GM12878 (cell line): ENCODE data around the gene NACA.

Experiments used
- EGR1 ChIP-seq, 2 experiments: IDR thresholded peaks; 1 replicate in 1 of 2; 2 replicates in 1 of 2; pipeline ENCODE4 v1.6.1; 2011 to 2012; ENCODE audit warnings: low read depth in 2 of 2, low read length in 2 of 2, borderline replicate concordance in 1 of 2, mild to moderate bottlenecking in 1 of 2, moderate library complexity in 1 of 2
- EP300 ChIP-seq, 2 experiments: fragments of 150-350 bp in 1 of 2; IDR thresholded peaks; 2 replicates each; pipeline ENCODE4 v1.6.1; 2011 to 2012; ENCODE audit warnings: low read depth in 2 of 2, low read length in 2 of 2, borderline replicate concordance in 1 of 2, improper control_type of control experiment in 1 of 2, inconsistent platforms in 1 of 2; ENCODE audit not compliant: control insufficient read depth in 1 of 2
- EZH2 ChIP-seq: IDR thresholded peaks from 2 replicates; pipeline ENCODE4 v1.6.1; 2012; ENCODE audit warnings: low read depth, mild to moderate bottlenecking, control low read depth, inconsistent platforms, low read length, borderline replicate concordance; ENCODE audit not compliant: control insufficient read depth
- POLR2A ChIP-seq: IDR thresholded peaks from 2 replicates; pipeline ENCODE4 v1.6.1; 2011; ENCODE audit warnings: low read depth, mild to moderate bottlenecking, low read length
- ZNF24 ChIP-seq: fragments of 450-650 bp; IDR thresholded peaks from 2 replicates; pipeline ENCODE4 v1.6.1; 2017; ENCODE audit warnings: antibody characterized with exemption, mild to moderate bottlenecking
- TF ChIP-seq, protein P1 (sequence below): fragments of 450-650 bp; IDR thresholded peaks from 2 replicates; pipeline ENCODE4 v1.6.1; 2017; ENCODE audit warnings: mild to moderate bottlenecking, moderate library complexity

DNA sequence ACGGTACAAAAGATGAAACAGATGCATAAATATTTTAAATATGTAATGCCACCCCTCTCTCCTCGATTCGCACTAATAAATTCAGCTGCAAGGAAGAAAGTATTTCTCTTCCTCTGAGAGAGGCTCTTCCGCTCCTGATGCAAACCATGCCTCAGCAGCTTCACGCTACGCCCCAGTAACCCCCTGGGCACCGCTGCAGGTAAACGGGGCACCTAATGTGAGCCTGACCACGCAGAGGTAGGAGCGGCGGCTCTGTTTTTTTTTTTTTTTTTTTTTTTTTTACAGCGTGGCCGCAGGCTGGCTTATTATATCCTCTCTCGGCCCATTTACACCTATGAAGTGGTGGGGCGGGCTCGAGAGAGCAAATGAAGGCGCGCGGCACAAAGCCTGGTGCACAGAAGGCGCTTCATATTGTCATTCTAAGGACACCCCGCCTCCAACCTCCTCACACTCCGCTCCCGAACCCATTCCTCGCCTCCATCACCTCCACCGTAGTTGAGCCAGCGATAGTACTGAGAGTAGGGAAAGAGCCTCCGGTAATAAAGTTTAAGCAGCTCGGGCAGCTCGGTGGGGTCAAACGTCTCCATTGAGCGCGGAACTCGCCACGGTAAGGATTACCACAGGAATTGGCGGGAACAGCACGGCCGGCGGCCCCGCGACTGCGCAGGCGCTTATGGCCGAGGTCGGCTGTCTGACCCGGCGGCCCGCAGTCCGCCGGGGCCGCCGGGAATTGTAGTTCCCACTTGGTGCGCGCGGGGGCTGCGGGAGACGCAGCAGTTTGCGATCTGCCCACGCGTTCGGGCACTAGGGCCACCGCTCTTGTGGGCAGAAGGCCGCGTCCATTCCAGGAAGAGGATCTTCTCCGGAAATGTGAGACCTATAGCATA, 26.9 kb upstream of the NACA start, which contains the start of gene PRIM1:
- TF ChIP-seq ZNF24 (peak; percentile 31; the same call in 1 of the 2 replicates), EGR1 (IDR thresholded peaks at IDR 0.05; ENCODE audit: borderline replicate concordance in 1 of 2, low read depth in 2 of 2, low read length in 2 of 2) (peak in 1 of 2 experiments; percentile 95; a peak in 2 of 3 replicates), EP300 (IDR thresholded peaks at IDR 0.05; ENCODE audit: borderline replicate concordance in 1 of 2, control insufficient read depth in 1 of 2, low read depth in 2 of 2, low read length in 2 of 2) (no peak), POLR2A (peak; percentile 82), EZH2 (no peak)
- TF ChIP-seq, protein P1, sequence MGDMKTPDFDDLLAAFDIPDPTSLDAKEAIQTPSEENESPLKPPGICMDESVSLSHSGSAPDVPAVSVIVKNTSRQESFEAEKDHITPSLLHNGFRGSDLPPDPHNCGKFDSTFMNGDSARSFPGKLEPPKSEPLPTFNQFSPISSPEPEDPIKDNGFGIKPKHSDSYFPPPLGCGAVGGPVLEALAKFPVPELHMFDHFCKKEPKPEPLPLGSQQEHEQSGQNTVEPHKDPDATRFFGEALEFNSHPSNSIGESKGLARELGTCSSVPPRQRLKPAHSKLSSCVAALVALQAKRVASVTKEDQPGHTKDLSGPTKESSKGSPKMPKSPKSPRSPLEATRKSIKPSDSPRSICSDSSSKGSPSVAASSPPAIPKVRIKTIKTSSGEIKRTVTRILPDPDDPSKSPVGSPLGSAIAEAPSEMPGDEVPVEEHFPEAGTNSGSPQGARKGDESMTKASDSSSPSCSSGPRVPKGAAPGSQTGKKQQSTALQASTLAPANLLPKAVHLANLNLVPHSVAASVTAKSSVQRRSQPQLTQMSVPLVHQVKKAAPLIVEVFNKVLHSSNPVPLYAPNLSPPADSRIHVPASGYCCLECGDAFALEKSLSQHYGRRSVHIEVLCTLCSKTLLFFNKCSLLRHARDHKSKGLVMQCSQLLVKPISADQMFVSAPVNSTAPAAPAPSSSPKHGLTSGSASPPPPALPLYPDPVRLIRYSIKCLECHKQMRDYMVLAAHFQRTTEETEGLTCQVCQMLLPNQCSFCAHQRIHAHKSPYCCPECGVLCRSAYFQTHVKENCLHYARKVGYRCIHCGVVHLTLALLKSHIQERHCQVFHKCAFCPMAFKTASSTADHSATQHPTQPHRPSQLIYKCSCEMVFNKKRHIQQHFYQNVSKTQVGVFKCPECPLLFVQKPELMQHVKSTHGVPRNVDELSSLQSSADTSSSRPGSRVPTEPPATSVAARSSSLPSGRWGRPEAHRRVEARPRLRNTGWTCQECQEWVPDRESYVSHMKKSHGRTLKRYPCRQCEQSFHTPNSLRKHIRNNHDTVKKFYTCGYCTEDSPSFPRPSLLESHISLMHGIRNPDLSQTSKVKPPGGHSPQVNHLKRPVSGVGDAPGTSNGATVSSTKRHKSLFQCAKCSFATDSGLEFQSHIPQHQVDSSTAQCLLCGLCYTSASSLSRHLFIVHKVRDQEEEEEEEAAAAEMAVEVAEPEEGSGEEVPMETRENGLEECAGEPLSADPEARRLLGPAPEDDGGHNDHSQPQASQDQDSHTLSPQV = no peak
